ENCODE measurements around the gene DDX10.

DDX10 gene

DNA sequence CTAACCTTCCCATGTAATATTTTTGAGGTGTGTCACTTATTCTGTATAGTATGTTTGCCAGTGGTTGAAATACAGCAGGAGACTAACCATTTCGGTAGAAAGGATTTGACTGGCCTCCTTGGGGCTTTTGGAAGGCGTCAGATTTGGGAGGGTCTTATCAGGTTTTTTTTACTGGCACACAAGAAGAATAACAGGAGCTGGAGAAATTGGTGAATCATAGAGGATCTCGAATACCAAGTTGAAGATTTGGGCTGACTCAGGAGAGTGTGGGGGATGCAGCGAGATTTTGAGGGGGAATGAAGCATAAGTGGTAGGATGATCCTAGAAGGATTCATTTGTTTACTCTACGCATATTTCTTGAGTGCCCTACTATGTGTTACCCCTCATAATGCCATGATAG lies 200.5 kb downstream of the DDX10 start:
- in situ Hi-C loops (cut with HindIII; ENCODE audit: low sequenced_read_pairs), result no loop called here

GRCh38 chr11:108866781-108867180 lies 201.9 kb downstream of the DDX10 start:
- in situ Hi-C loops (cut with HindIII; ENCODE audit: low sequenced_read_pairs), result no loop called here

- in situ Hi-C loops (cut with HindIII; ENCODE audit: low sequenced_read_pairs), result no loop called here
Measured at GRCh38 chr11:108870373-108871020, 205.6 kb downstream of the DDX10 start.

- in situ Hi-C loops (cut with HindIII; ENCODE audit: low sequenced_read_pairs), result no loop called here
Measured at GRCh38 chr11:108871152-108871551, 206.3 kb downstream of the DDX10 start.

DNA sequence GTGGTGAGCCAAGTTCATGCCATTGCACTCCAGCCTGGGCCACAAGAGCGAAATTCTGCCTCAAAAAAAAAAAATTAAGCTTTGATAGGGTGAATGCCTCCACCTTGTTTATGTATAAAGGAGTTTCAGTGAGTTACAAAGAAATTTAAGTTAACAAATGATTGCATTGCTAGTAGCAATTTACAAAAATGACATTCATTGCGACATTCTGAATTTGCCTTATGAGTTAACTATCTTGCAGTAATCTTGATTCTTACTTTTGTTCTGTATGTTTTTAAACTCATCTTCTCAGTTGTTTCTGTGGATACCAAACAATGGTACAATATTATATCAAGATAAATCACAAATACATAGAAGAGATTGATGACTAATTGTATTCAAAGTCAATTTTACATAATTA lies 207.0 kb downstream of the DDX10 start:
- in situ Hi-C loops (cut with HindIII; ENCODE audit: low sequenced_read_pairs), result no loop called here

- in situ Hi-C loops (cut with HindIII; ENCODE audit: low sequenced_read_pairs), result no loop called here
Measured at GRCh38 chr11:108872781-108873291, 208.0 kb downstream of the DDX10 start.

DNA sequence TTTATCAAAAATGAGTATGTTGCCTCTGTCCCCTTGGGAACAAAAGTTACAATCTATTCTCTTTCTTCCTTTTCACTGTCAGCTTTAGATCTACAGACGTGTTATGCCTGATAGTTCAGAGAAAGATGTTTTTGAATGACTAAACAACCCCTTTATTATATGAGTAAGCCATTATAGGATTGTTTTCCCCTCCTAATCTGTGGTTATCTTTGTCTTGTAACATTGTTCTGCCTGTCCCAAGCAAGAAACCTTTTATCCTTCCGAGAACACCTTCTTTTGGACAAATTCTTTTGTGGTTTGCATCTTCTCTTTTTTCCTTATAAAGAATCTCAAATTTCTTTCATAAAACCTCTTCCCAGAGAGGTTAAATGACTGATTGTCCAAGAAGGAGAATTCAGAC lies 208.4 kb downstream of the DDX10 start:
- in situ Hi-C loops (cut with HindIII; ENCODE audit: low sequenced_read_pairs), result no loop called here

GRCh38 chr11:108873941-108874340 lies 209.1 kb downstream of the DDX10 start:
- in situ Hi-C loops (cut with HindIII; ENCODE audit: low sequenced_read_pairs), result no loop called here

- in situ Hi-C loops (cut with HindIII; ENCODE audit: low sequenced_read_pairs), result no loop called here
Measured at GRCh38 chr11:108875134-108875533, 210.3 kb downstream of the DDX10 start.

DNA sequence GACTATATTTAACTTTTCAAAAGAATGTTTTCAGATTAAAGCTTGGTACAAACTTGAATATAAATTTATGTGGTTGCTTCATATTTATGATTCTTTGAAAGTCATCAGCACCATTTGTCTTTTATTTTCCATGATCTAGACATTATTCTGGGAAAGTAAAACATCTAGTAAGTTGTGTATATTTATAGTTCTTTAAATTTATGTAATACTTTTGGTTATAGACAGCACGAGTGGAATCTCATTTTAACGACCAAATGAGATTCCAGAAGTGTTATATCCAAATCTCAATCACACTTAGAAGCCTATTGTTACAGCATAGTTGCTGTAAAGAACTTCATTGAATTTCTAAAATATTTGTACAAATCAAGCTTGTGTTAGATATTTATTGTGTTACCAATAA lies 212.3 kb downstream of the DDX10 start:
- in situ Hi-C loops (cut with HindIII; ENCODE audit: low sequenced_read_pairs), result no loop called here

DNA sequence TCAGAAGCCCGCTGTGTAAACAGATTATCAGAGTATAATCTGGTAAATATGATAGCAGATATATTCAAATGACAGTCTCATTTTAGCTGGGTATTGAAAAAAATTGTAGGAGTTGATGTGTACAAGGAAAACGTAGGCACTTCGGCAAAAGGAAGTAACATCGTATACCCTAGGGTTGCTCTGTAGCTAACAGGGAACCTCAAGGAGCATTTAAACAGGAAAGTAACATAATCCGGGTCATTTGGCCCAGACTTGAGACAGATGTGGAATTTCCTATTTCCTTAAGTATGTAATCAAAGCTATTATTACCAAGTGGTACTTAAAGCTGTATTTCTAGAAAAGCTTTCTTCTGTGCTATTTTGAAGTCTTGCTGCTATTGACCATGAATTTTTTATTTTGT lies 215.6 kb downstream of the DDX10 start:
- in situ Hi-C loops (cut with HindIII; ENCODE audit: low sequenced_read_pairs), result no loop called here

- in situ Hi-C loops (cut with HindIII; ENCODE audit: low sequenced_read_pairs), result no loop called here
Measured at GRCh38 chr11:108881131-108881530, 216.3 kb downstream of the DDX10 start.

DNA sequence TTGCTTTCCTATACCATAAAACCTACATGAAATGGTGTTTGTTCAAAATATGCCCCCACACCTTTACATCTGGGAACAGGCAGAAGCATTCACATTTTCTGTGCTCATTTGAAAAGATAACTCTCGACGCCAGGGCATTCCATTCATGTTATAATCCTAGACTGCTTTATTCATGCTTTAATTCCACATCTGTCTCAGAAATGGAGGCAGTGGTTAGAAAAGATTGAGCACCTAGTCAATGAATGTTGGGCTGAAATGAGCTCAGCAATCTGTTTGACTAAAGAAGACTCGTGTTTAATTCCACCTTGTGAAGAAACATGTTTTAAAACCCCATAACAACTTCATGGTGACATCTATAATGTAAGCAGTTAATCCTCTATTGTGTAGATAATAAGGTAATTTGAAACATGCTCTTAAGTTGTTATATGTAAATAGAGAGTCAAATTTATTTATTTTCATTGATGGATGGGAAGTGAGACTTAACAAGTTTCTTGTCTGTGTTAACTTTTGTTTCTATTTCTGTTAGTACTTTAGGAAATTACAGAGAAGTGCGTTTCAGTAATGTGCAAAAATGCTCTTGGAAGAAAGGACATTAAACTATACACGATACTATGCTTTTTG lies 217.5 kb downstream of the DDX10 start:
- in situ Hi-C loops (cut with HindIII; ENCODE audit: low sequenced_read_pairs), result no loop called here

DNA sequence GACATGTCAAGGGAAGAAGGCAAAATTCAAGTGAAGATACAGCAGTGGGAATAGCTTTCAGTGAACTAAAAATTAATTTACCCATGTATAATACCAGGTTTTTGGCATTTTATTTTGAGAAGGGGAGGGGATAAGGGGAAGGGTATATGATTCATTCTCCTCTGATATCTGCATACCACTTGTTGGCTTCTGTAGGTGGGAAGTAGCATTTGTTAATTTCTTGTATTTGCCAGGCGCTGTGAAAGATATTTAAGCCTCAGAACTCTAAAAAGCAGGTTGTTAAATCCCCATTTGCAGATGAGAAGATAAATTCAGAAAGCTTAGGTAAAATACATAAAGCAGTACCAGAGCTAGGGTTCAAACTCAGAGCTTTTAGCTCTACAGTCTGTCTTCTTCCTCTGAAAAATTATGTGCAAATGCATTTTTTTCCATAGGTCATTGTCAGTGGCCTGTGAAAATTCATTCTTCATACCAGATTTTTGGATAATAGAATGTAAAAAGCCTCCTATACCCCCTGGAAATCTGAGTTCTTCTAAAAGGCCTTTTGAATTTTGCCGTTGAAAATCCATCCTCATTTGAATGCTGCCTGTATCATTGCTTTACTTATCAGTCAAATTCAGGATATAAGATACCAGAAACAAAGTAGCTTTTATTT lies 221.3 kb downstream of the DDX10 start:
- in situ Hi-C loops (cut with HindIII; ENCODE audit: low sequenced_read_pairs), result no loop called here

DNA sequence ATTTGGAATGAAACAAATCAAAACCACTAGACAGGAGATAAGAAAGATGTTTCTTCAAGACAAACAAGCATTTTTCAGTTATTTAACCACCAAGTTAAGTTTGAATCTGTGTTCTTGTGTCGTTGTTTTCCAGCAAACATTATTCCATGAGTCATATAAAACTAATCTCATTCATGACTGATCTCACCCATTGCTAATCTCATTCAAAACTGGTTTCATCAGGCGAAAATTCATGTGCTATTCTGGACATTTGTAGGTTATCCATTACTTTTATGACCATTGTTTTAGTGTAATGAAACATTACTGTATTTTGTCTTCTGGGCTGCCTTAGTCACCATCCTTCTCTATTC lies 221.8 kb downstream of the DDX10 start:
- in situ Hi-C loops (cut with HindIII; ENCODE audit: low sequenced_read_pairs), result no loop called here

DNA sequence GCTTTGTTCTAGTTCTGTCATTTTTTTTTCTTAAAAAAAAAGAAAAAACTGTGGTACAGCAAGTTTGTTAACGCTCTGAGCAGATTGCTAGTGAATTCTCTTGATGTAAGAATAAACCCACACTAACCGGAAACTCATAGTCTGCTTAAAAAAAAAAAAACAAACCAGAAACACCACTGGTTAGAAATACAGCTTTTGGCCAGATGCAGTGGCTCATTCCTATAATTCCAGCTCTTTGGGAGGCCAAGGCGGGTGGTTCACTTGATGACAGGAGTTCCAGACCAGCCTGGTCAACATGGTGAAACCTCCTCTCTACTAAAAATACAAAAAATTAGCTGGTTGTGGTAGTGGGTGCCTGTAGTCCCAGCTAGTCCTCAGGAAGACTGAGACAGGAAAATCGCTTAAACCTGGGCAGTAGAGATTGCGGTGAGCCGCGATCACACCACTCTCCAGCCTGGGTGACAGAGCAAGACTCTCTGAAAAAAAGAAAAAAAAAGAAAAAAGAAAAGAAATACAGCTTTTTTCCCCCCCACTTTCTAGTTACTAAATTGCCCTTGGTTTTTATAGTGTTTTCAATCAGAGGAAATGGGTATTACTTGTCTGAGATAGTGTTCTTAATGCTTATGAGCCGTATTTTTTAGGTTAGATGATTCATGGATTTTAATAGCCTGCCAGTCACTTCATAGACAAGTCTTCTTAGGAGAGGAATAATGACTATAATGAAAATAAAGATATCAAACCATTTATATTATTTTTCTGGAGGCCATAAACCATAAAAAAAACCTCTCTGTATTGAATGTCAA lies 222.8 kb downstream of the DDX10 start:
- in situ Hi-C loops (cut with HindIII; ENCODE audit: low sequenced_read_pairs), result no loop called here

- in situ Hi-C loops (cut with HindIII; ENCODE audit: low sequenced_read_pairs), result no loop called here
Measured at GRCh38 chr11:108890482-108891105, 225.7 kb downstream of the DDX10 start.

GRCh38 chr11:108891143-108891542 lies 226.3 kb downstream of the DDX10 start:
- in situ Hi-C loops (cut with HindIII; ENCODE audit: low sequenced_read_pairs), result no loop called here

DNA sequence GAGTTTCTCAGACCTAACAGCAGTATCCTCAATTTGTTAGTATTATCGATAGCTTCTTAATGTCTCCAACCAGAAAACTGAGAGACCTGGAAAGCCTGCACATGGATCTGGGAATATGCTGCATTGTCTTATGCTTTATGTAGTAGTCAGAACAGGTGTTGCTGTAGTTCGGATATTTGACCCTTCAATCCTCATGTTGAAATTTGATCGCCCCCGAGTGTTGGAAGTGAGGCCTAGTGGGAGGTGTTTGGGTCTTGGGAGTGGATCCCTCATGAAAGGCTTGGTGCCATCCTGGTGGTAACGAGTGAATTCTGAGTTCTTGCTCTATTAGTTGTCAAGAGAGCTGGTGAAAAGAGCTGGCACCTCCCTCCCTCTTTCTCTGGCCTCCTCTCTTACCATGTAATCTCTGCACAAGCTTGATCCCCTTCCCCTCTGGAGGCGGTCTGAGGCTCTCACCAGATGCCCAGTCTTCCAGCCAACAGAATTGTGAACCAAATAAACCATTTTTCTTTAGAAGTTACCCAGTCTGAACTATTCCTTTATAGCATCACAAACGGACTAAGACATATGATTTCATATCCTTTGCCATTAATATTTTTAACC lies 227.1 kb downstream of the DDX10 start:
- in situ Hi-C loops (cut with HindIII; ENCODE audit: low sequenced_read_pairs), result no loop called here

- in situ Hi-C loops (cut with HindIII; ENCODE audit: low sequenced_read_pairs), result no loop called here
Measured at GRCh38 chr11:108895579-108896480, 231.0 kb downstream of the DDX10 start.

Data from DLD1 (cell line).